OCI-LY1 (cell line): ENCODE data around the gene ACYP2.

Experiments
- H2AFZ ChIP-seq: fragments of 200-600 bp; sonication (generic), shearing (Covaris generic); 2 replicates; pipeline ENCODE4 v1.6.0; 2014; ENCODE audit warnings: antibody characterized with exemption, mild to moderate bottlenecking, low read length
- H3F3A ChIP-seq: fragments of 200-600 bp; sonication (generic), shearing (Covaris generic); 2 replicates; pipeline ENCODE4 v1.6.0; 2014; ENCODE audit warnings: mild to moderate bottlenecking, antibody characterized with exemption, low read length, moderate library complexity; ENCODE audit not compliant: insufficient read depth
- H3K27ac ChIP-seq: fragments of 200-600 bp; sonication (generic); 2 replicates; pipeline ENCODE4 v1.5.1; 2014; ENCODE audit warnings: low read length, mixed run types, mild to moderate bottlenecking, low read depth; ENCODE audit not compliant: poor library complexity, severe bottlenecking
- H3K27me3 ChIP-seq: fragments of 200-600 bp; sonication (generic); 2 replicates; pipeline ENCODE4 v1.6.0; 2014; ENCODE audit warnings: antibody characterized with exemption, mild to moderate bottlenecking, low read length, moderate library complexity; ENCODE audit not compliant: insufficient read depth
- H3K36me3 ChIP-seq: fragments of 200-600 bp; sonication (generic); 2 replicates; pipeline ENCODE4 v1.6.1; 2014; ENCODE audit warnings: mild to moderate bottlenecking, antibody characterized with exemption, low read length, moderate library complexity, mixed read lengths; ENCODE audit not compliant: insufficient read depth
- H3K4me1 ChIP-seq: fragments of 200-600 bp; sonication (generic); 2 replicates; pipeline ENCODE4 v1.5.1; 2014; ENCODE audit warnings: mild to moderate bottlenecking, low read length, moderate library complexity; ENCODE audit not compliant: insufficient read depth, severe bottlenecking
- H3K4me2 ChIP-seq: fragments of 200-600 bp; sonication (generic), shearing (Covaris generic); 2 replicates; pipeline ENCODE4 v1.6.1; 2014; ENCODE audit warnings: low read length
- H3K4me3 ChIP-seq: fragments of 200-600 bp; sonication (generic); 2 replicates; pipeline ENCODE4 v1.5.1; 2014; ENCODE audit warnings: low read length, low read depth, mild to moderate bottlenecking, mixed read lengths; ENCODE audit not compliant: poor library complexity, severe bottlenecking
- H3K79me2 ChIP-seq: fragments of 200-600 bp; shearing (Covaris generic); 2 replicates; pipeline ENCODE4 v1.6.1; 2016; ENCODE audit warnings: mixed run types, low read length, mixed read lengths; ENCODE audit not compliant: insufficient read depth
- H3K9ac ChIP-seq: fragments of 200-600 bp; sonication (generic), shearing (Covaris generic); 2 replicates; pipeline ENCODE4 v1.6.1; 2014; ENCODE audit warnings: mild to moderate bottlenecking, low read length, mixed read lengths
- H3K9me2 ChIP-seq: fragments of 200-600 bp; sonication (generic), shearing (Covaris generic); 2 replicates; pipeline ENCODE4 v1.6.1; 2014; ENCODE audit warnings: low read depth, mild to moderate bottlenecking, low read length, mixed read lengths
- H3K9me3 ChIP-seq: fragments of 200-600 bp; shearing (Covaris generic); 2 replicates; pipeline ENCODE4 v1.6.1; 2014; ENCODE audit warnings: low read length, mixed read lengths
- H4K20me1 ChIP-seq: fragments of 200-600 bp; sonication (generic), shearing (Covaris generic); 2 replicates; pipeline ENCODE4 v1.6.0; 2016; ENCODE audit warnings: mild to moderate bottlenecking, low read length; ENCODE audit not compliant: insufficient read depth
- EZH2 ChIP-seq: fragments of 200-600 bp; sonication (generic), shearing (Covaris generic); IDR thresholded peaks from 2 replicates; pipeline ENCODE4 v1.8.0; 2017; ENCODE audit warnings: borderline replicate concordance, mixed run types, mild to moderate bottlenecking, antibody characterized with exemption, low read length, moderate library complexity, mixed read lengths
- TF ChIP-seq, protein P1 (sequence below): fragments of 200-600 bp; sonication (generic), shearing (Covaris generic); IDR thresholded peaks from 2 replicates; pipeline ENCODE4 v1.5.1; 2017; ENCODE audit warnings: mild to moderate bottlenecking, antibody characterized with exemption, low read length, moderate library complexity, mixed read lengths

ACYP2 gene

DNA sequence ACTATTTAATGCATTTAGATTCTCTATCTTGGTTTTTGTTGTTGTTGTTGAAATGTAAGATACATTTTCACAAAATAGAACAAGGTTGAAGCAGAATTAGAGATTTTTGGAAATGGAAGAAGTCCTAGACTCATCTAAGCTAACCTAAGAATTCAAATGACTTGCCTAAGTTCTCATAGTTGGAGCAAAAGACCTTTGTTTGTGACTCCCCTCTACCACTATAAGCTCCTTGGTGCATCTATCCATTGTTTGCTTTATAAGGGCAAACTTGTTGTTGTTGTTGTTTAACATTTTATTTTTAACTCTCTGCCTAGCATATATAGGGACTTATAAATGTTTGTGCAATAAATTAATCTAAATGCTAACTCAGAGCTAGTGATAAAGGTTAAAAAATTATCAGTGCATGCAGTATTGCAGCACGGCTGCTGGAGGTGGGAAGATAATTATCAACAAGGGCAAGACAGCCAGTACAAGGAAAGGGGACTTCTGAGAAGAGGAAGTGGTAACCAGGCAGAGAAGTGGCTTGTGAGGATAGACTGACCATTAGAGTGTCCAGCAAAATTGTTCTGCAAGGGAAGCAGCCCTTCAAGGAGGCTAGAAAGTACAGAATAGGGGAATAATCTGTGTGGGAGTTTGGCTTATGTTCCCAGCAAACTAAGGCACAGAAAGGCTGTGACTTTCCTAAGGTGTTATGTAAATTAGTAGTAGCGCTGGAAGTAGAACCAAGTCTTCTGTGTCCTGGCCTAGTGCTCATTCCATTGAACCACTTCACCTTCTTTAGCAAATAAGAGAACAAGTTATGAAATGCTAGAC lies 38.1 kb upstream of the ACYP2 start:
- Histone ChIP-seq H4K20me1 (no peaks in the 10 kb centered on the region), H3K36me3 (no peaks in the 10 kb centered on the region), H3K27ac (no peak overlapping the region), H3K9me3 (peaks cover 3% of the 10 kb centered on the region; the same call in 1 of the 2 replicates), H2AFZ (no peak overlapping the region), H3K79me2 (no peaks in the 10 kb centered on the region), H3K4me3 (no peak overlapping the region), H3K4me2 (no peak overlapping the region), H3K9me2 (no peaks in the 10 kb centered on the region), H3K27me3 (no peaks in the 10 kb centered on the region), H3K4me1 (peaks cover 9% of the 10 kb centered on the region), H3F3A (no peaks in the 10 kb centered on the region), H3K9ac (no peak overlapping the region)
- TF ChIP-seq, protein P1, sequence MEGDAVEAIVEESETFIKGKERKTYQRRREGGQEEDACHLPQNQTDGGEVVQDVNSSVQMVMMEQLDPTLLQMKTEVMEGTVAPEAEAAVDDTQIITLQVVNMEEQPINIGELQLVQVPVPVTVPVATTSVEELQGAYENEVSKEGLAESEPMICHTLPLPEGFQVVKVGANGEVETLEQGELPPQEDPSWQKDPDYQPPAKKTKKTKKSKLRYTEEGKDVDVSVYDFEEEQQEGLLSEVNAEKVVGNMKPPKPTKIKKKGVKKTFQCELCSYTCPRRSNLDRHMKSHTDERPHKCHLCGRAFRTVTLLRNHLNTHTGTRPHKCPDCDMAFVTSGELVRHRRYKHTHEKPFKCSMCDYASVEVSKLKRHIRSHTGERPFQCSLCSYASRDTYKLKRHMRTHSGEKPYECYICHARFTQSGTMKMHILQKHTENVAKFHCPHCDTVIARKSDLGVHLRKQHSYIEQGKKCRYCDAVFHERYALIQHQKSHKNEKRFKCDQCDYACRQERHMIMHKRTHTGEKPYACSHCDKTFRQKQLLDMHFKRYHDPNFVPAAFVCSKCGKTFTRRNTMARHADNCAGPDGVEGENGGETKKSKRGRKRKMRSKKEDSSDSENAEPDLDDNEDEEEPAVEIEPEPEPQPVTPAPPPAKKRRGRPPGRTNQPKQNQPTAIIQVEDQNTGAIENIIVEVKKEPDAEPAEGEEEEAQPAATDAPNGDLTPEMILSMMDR = no peak
- no peak for TF ChIP-seq EZH2

DNA sequence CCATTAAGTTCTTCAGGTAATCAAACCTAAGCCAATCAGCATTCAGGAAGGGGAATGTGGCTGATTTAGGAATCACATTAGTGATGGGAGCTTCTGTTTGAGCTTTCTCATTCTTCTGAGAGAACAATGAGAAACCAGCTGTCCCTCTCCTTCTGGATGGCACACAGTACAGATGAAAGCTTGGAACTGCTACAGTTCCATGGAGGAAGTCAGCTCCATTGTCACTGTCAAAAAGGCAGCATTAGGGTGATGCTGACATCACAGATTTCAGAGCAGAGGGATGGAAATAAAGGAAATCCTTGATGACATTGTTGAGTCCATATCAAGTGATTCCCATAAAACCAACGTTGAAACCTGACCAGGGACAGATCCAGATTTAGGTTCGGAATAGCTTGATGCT lies 36.1 kb upstream of the ACYP2 start:
- Histone ChIP-seq H4K20me1 (no peaks in the 10 kb centered on the region), H3K9me2 (no peaks in the 10 kb centered on the region), H3K4me1 (peaks cover 9% of the 10 kb centered on the region), H3K27ac (no peak overlapping the region), H3K4me3 (no peak overlapping the region), H3K4me2 (no peak overlapping the region), H3F3A (no peaks in the 10 kb centered on the region), H3K9me3 (0 out of 2 replicates have a peak, but pooled peaks cover 3% of the 10 kb centered on the region), H3K27me3 (no peaks in the 10 kb centered on the region), H3K79me2 (no peaks in the 10 kb centered on the region), H3K9ac (no peak overlapping the region), H3K36me3 (no peaks in the 10 kb centered on the region), H2AFZ (no peak overlapping the region)
- TF ChIP-seq, protein P1 = no peak

DNA sequence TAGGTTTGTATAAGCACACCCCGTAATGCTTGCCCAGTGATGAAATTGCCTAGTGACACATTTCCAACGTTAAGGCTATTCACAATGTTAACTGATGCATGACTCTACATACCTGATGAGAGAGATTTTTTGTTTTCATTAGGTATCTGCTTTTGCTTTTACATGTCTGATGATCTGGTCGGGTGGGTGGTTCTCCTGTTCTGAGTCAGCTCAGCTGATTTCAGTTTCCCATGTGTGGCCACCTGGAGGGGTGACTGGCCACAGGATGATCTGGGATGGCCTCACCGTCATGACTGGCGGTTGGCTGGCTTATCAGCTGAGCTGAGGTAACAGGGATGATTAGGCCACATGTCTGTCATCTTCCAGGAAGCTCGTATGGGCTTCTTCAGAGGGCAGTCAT lies 33.8 kb upstream of the ACYP2 start:
- no peak overlapping the region for H3K9ac ChIP-seq
- H4K20me1 ChIP-seq = no peaks in the 10 kb centered on the region
- peaks cover 29% of the 10 kb centered on the region for H3K4me1 ChIP-seq
- no peaks in the 10 kb centered on the region for H3K27me3 ChIP-seq
- H3K36me3 ChIP-seq = no peaks in the 10 kb centered on the region
- H3K27ac ChIP-seq = no peak overlapping the region
- H3F3A ChIP-seq = no peaks in the 10 kb centered on the region
- no peaks in the 10 kb centered on the region for H3K9me2 ChIP-seq
- H3K4me2 ChIP-seq = no peak overlapping the region
- H3K79me2 ChIP-seq = no peaks in the 10 kb centered on the region
- 0 out of 2 replicates have a peak, but pooled peaks cover 3% of the 10 kb centered on the region for H3K9me3 ChIP-seq
- TF ChIP-seq, protein P1 = no peak
- no peak for TF ChIP-seq EZH2
- no peak overlapping the region for H2AFZ ChIP-seq
- no peak overlapping the region for H3K4me3 ChIP-seq
